GM12878 (cell line): ENCODE measurements around the gene SSBP3. TPM values are rescaled to one million over a fixed set of nuclear protein-coding genes. Genes with fewer than 3 reads are reported as not detected.
A peak's percentile ranks its signal among the peaks of the same experiment; 100 is the strongest.

Source experiments
- ATAC-seq: fragments of 200-7000 bp; cut with Tn5 transposase; 3 replicates; pipeline ENCODE4 v1.9.1; 2020; ENCODE audit warnings: mild to moderate bottlenecking, moderate library complexity
- BruUV-seq: library from RNA; stranded (reverse); fragments of 400-500 nt; replicated peaks from 2 replicates; lab custom pipeline; 2021; lab: Mats Ljungman, UMichigan
- CTCF ChIA-PET: fragments of 300-600 bp; sonication (Branson Sonifier 250); formaldehyde crosslinking; extraction: SDS; loops from one replicate; lab custom pipeline; 2021; ENCODE audit warnings: inconsistent platforms; lab: Yijun Ruan, JAX
- POLR2A ChIA-PET: fragments of 350-600 bp; formaldehyde crosslinking; extraction: SDS; loops from one replicate; lab custom pipeline; 2021; ENCODE audit warnings: inconsistent platforms; lab: Charles Lee
- RAD21 ChIA-PET: fragments of 300-600 bp; sonication (Branson Sonifier 250); formaldehyde crosslinking; loops from one replicate; lab custom pipeline; 2023; ENCODE audit warnings: antibody characterized with exemption; ENCODE audit not compliant: unreplicated experiment; lab: Charles Lee
- SMC1A ChIA-PET: fragments of 300-600 bp; sonication (Branson Sonifier 250); formaldehyde crosslinking; loops from one replicate; lab custom pipeline; 2023; ENCODE audit not compliant: unreplicated experiment, uncharacterized antibody; lab: Charles Lee
- DNase-seq: peaks from one replicate; pipeline ENCODE4 v3.0.0-alpha.2; 2011; ENCODE audit warnings: low read depth, low spot score
- FAIRE-seq: peaks from 3 replicates; lab custom pipeline; 2011; peaks lifted over from hg19 to GRCh38; lab: Jason Lieb, UNC
- H2AFZ ChIP-seq: 2 replicates; pipeline ENCODE4 v1.6.0; 2011; ENCODE audit warnings: low read depth, low read length, control low read depth; ENCODE audit not compliant: control insufficient read depth
- H3K27ac ChIP-seq: 2 replicates; pipeline ENCODE4 v1.5.1; 2011; ENCODE audit warnings: control low read depth; ENCODE audit not compliant: control insufficient read depth, insufficient read depth
- H3K27me3 ChIP-seq, 2 experiments: replicated peaks in 1 of 2; 2 replicates each; pipeline versions ENCODE4 v1.6.0 to v1.6.1; 2011; ENCODE audit warnings: low read length in 1 of 2; ENCODE audit not compliant: control insufficient read depth in 2 of 2, insufficient read depth in 2 of 2
- H3K36me3 ChIP-seq, 2 experiments: 2 replicates each; pipeline ENCODE4 v1.5.1; 2011; ENCODE audit warnings: low read length in 1 of 2; ENCODE audit not compliant: control insufficient read depth in 2 of 2, insufficient read depth in 2 of 2
- H3K4me1 ChIP-seq: 2 replicates; pipeline ENCODE4 v1.6.1; 2011; ENCODE audit warnings: mild to moderate bottlenecking, low read length, moderate library complexity, mixed read lengths; ENCODE audit not compliant: control insufficient read depth, insufficient read depth
- H3K4me2 ChIP-seq: 2 replicates; pipeline ENCODE4 v1.6.0; 2011; ENCODE audit warnings: control low read depth; ENCODE audit not compliant: control insufficient read depth, insufficient read depth
- H3K4me3 ChIP-seq: fragments of 200-600 bp; sonication (generic); 2 replicates; pipeline ENCODE4 v1.5.1; 2016
- H3K79me2 ChIP-seq: 2 replicates; pipeline ENCODE4 v1.6.0; 2011; ENCODE audit warnings: low read length; ENCODE audit not compliant: control insufficient read depth, insufficient read depth
- H3K9ac ChIP-seq: 2 replicates; pipeline ENCODE4 v1.8.0; 2011; ENCODE audit warnings: low read length, control low read depth, mixed read lengths; ENCODE audit not compliant: control insufficient read depth, insufficient read depth
- H3K9me3 ChIP-seq: replicated peaks from 3 replicates; pipeline ENCODE4 v1.5.1; 2011; ENCODE audit warnings: mild to moderate bottlenecking, low read length; ENCODE audit not compliant: control insufficient read depth, insufficient read depth
- H4K20me1 ChIP-seq: 2 replicates; pipeline ENCODE4 v1.6.0; 2011; ENCODE audit not compliant: control insufficient read depth, insufficient read depth
- EED ChIP-seq: sonication (generic); IDR thresholded peaks from 2 replicates; pipeline ENCODE4 v1.6.1; 2016; ENCODE audit warnings: antibody characterized with exemption, low read depth
- RELA ChIP-seq: fragments of 450-650 bp; IDR thresholded peaks from 2 replicates; pipeline ENCODE4 v1.8.0; 2014; ENCODE audit warnings: borderline replicate concordance; ENCODE audit not compliant: partially characterized antibody
- RUNX3 ChIP-seq: IDR thresholded peaks from 2 replicates; pipeline ENCODE4 v1.6.1; 2012; ENCODE audit warnings: low read length, inconsistent platforms
- YY1 ChIP-seq: IDR thresholded peaks from 2 replicates; pipeline ENCODE4 v1.6.1; 2011; ENCODE audit warnings: low read depth, mild to moderate bottlenecking, low read length
- ZBTB33 ChIP-seq: fragments of 450-650 bp; IDR thresholded peaks from 2 replicates; pipeline ENCODE4 v1.6.1; 2017; ENCODE audit warnings: mild to moderate bottlenecking
- WGBS: methylation state at CpG from one replicate; pipeline ENCODE4 v1.1.6; 2016; ENCODE audit warnings: low lambda C conversion rate; ENCODE audit not compliant: insufficient replicate concordance, insufficient coverage; ENCODE audit errors: missing lambda C conversion rate; 5-methylcytosine and 5-hydroxymethylcytosine counted together
- in situ Hi-C: fragments of 300-500 bp; cut with MboI; formaldehyde crosslinking; loops from 9 replicates; pipeline ENCODE4 v1.14.3; 2018; ENCODE audit warnings: mixed read lengths
- intact Hi-C: fragments of 100-400 bp; cut with micrococcal nuclease; formaldehyde crosslinking; loops from one replicate; pipeline ENCODE4 v1.14.2; 2022; ENCODE audit not compliant: unreplicated experiment
- polyA plus RNA-seq, 11 experiments: library from polyadenylated mRNA; depleted of rRNA in 4 of 11; unstranded in 6 of 11; stranded (reverse) in 5 of 11; fragments of >200 nt; fragmentation: Nextera tagmentation in 4 of 11; fragmentation: Illumina TruSeq in 1 of 11; extraction: Ambion mirVana in 4 of 11; extraction: Trizol in 1 of 11; gene quantifications; 1 replicate in 1 of 11; 2 replicates in 10 of 11; pipeline versions ENCODE4 v1.2.1 to v1.2.3, GENCODE V29; 2011 to 2016; ENCODE audit warnings: inconsistent platforms in 2 of 11, missing spikeins in 2 of 11, low read depth in 1 of 11
- total RNA-seq, 4 experiments: library from RNA; depleted of rRNA in 3 of 4; stranded (reverse); fragments of >200 nt in 3 of 4; fragmentation: Illumina TruSeq in 1 of 4; extraction: Trizol in 1 of 4; gene quantifications; 2 replicates each; pipeline versions ENCODE4 v1.2.1 to v1.2.3, GENCODE V29; 2013 to 2021
- TF ChIP-seq, protein P1 (sequence below): IDR thresholded peaks from 2 replicates; pipeline ENCODE4 v1.6.1; 2012; ENCODE audit warnings: low read depth, low read length, improper control_type of control experiment

The SSBP3 gene
- total and polyA plus RNA-seq, 10 of the 15 experiments (the other 5 are each of a cell fraction or from before 2014, with no cell fraction given), result 4.1 to 51.7 (median 17.1) TPM

- no peaks in the 10 kb centered on the region for H4K20me1 ChIP-seq
- H2AFZ ChIP-seq, result no peak overlapping the region
- TF ChIP-seq ZBTB33, result no peak
- TF ChIP-seq, protein P1, sequence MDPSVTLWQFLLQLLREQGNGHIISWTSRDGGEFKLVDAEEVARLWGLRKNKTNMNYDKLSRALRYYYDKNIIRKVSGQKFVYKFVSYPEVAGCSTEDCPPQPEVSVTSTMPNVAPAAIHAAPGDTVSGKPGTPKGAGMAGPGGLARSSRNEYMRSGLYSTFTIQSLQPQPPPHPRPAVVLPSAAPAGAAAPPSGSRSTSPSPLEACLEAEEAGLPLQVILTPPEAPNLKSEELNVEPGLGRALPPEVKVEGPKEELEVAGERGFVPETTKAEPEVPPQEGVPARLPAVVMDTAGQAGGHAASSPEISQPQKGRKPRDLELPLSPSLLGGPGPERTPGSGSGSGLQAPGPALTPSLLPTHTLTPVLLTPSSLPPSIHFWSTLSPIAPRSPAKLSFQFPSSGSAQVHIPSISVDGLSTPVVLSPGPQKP, result no peak
- no peak for TF ChIP-seq YY1
- no peak for TF ChIP-seq RELA
- TF ChIP-seq EED, result no peak
- TF ChIP-seq RUNX3, result peak; percentile 25; the same call in 1 of the 2 replicates
- no peaks in the 10 kb centered on the region for H3K9me3 ChIP-seq
- no peak for FAIRE-seq
- H3K36me3 ChIP-seq, result peaks cover 0 to 6% of the 10 kb centered on the region in 2 experiments; a peak in 2 of 4 replicates
- peaks cover 21% of the 10 kb centered on the region for H3K4me1 ChIP-seq
- ATAC-seq, result no peak; the same call in 1 of the 3 replicates
- no peak overlapping the region for H3K9ac ChIP-seq
- BruUV-seq, result no TSS peak
- intact Hi-C loops, result no loop called here
- in situ Hi-C loops, result no loop called here
- WGBS, result 96% methylated on average over 2 of the region's 2 CpGs
- ChIA-PET POLR2A (interaction anchor here (0.6 kb wide), 1 partner anchor 44 kb away, joined by 4 read pairs; no protein-coding TSS in a partner anchor), RAD21 (no interaction called here), SMC1A (interaction anchor here (1.1 to 1.2 kb wide), 2 partner anchors 8 to 14 kb away, joined by 3 read pairs; no protein-coding TSS in a partner anchor), CTCF (interaction anchor here (1.0 to 1.2 kb wide), 2 partner anchors 43 to 90 kb away, joined by 3 read pairs; partner anchors contain the start of gene SSBP3)
- peak overlapping the region; percentile 14 for H3K27ac ChIP-seq
- peaks cover 6% of the 10 kb centered on the region for H3K79me2 ChIP-seq
- DNase-seq, result no peak
- H3K4me2 ChIP-seq, result no peak overlapping the region
- no peak overlapping the region for H3K4me3 ChIP-seq
- H3K27me3 ChIP-seq, result no peaks in the 10 kb centered on the region
Measured at GRCh38 chr1:54362881-54363340, 43.3 kb downstream of the SSBP3 start.
